Endodermal cell (in vitro differentiated cells): ENCODE results near the gene ZDHHC16. TPM values are rescaled to one million over a fixed set of nuclear protein-coding genes. Genes with fewer than 3 reads are reported as not detected.

ENCODE experiments used
- DNase-seq: peaks from one replicate; pipeline ENCODE4 v3.0.0-alpha.2; 2017
- H3K27ac ChIP-seq: 2 replicates; pipeline ENCODE4 v1.5.1; 2013; ENCODE audit warnings: mild to moderate bottlenecking, low read depth, low read length, moderate library complexity
- H3K27me3 ChIP-seq: 2 replicates; pipeline ENCODE4 v1.6.1; 2013; ENCODE audit warnings: mild to moderate bottlenecking, low read length, moderate library complexity; ENCODE audit not compliant: insufficient read depth, control insufficient read depth, poor library complexity, severe bottlenecking
- H3K36me3 ChIP-seq: 2 replicates; pipeline ENCODE4 v1.7.0; 2013; ENCODE audit warnings: mild to moderate bottlenecking, low read length, moderate library complexity; ENCODE audit not compliant: control insufficient read depth, insufficient read depth
- H3K4me1 ChIP-seq: one replicate; pipeline ENCODE4 v1.7.0; 2013; ENCODE audit warnings: low read length; ENCODE audit not compliant: control insufficient read depth, insufficient read depth
- H3K4me3 ChIP-seq: 2 replicates; pipeline ENCODE4 v1.5.1; 2013; ENCODE audit warnings: mild to moderate bottlenecking, low read length, moderate library complexity
- H3K9ac ChIP-seq: 2 replicates; pipeline ENCODE4 v1.6.1; 2013; ENCODE audit warnings: mild to moderate bottlenecking, low read length, moderate library complexity; ENCODE audit not compliant: poor library complexity, severe bottlenecking; ENCODE audit errors: extremely low read depth
- H3K9me3 ChIP-seq: 2 replicates; pipeline ENCODE4 v1.6.1; 2013; ENCODE audit warnings: mild to moderate bottlenecking, low read length, moderate library complexity; ENCODE audit not compliant: control insufficient read depth
- H3K27ac Mint-ChIP-seq: 2 replicates; pipeline ENCODE4 v1.8.0; 2020; ENCODE audit warnings: mixed read lengths
- H3K27me3 Mint-ChIP-seq: 2 replicates; pipeline ENCODE4 v1.8.0; 2021; ENCODE audit warnings: mild to moderate bottlenecking, mixed read lengths; ENCODE audit not compliant: insufficient read depth
- H3K36me3 Mint-ChIP-seq: 2 replicates; pipeline ENCODE4 v1.8.0; 2020; ENCODE audit warnings: low read depth, mixed read lengths
- H3K4me1 Mint-ChIP-seq: 2 replicates; pipeline ENCODE4 v1.8.0; 2020; ENCODE audit warnings: mixed read lengths
- H3K4me3 Mint-ChIP-seq: 2 replicates; pipeline ENCODE4 v1.8.0; 2020; ENCODE audit warnings: mild to moderate bottlenecking, moderate library complexity, mixed read lengths
- H3K9me3 Mint-ChIP-seq: 2 replicates; pipeline ENCODE4 v1.8.0; 2020; ENCODE audit warnings: mild to moderate bottlenecking, mixed read lengths
- WGBS, 2 experiments: methylation state at CpG; one replicate each; pipeline versions ENCODE4 v1.1.5 to v1.1.7; 2013; ENCODE audit warnings: missing lambda C conversion rate in 2 of 2, mixed read lengths in 1 of 2; ENCODE audit not compliant: insufficient coverage in 1 of 2, insufficient read length in 1 of 2; 5-methylcytosine and 5-hydroxymethylcytosine counted together
- total RNA-seq, 2 donors: library from RNA; stranded (reverse); fragmentation: NEBNext Ultra II Directional in 1 of 2; extraction: Animal tissue kit (Norgen Biotek cat#: 25700) in 1 of 2; gene quantifications; 2 replicates in 1 of 2; 3 replicates in 1 of 2; pipeline ENCODE4 v1.2.1, GENCODE V29; 2021
- TF ChIP-seq, protein P1 (sequence below): fragments of 200-600 bp; sonication (generic); conservative IDR thresholded peaks from 2 replicates; pipeline ENCODE4 v1.5.0; 2021; ENCODE audit warnings: antibody characterized with exemption, mild to moderate bottlenecking

ZDHHC16 gene
- total RNA-seq, 2 donors from 2014 or later: 44.5 to 53.6 TPM

DNA sequence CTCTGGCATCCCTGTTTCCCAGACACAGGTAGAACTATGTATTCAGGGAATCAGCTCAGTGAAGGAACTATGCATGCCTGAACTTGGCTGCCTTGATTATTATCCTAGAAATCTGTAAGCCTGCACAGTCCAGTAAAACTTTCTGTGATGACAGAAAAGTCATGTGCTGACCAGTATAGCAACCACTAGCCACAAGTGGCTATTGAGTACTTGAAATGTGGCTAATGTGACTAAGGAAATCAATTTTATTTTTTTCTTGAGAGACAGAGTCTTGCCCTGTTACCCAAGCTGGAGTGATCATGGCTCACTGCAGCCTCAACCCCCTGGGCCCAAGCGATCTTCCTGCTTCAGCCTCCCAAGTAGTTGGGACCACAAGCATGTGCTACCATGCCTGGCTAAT lies 3.7 kb upstream of the ZDHHC16 start:
- no peaks in the 10 kb centered on the region for H3K4me1 ChIP-seq
- Mint-ChIP-seq H3K27me3 (no peaks in the 10 kb centered on the region), H3K4me1 (peaks cover 7% of the 10 kb centered on the region), H3K9me3 (no peaks in the 10 kb centered on the region), H3K27ac (no peak overlapping the region), H3K36me3 (peaks cover 44% of the 10 kb centered on the region), H3K4me3 (no peak overlapping the region)
- H3K9ac ChIP-seq: no peak overlapping the region
- H3K4me3 ChIP-seq: no peak overlapping the region
- peaks cover 31% of the 10 kb centered on the region for H3K36me3 ChIP-seq
- H3K27me3 ChIP-seq: no peaks in the 10 kb centered on the region
- TF ChIP-seq, protein P1, sequence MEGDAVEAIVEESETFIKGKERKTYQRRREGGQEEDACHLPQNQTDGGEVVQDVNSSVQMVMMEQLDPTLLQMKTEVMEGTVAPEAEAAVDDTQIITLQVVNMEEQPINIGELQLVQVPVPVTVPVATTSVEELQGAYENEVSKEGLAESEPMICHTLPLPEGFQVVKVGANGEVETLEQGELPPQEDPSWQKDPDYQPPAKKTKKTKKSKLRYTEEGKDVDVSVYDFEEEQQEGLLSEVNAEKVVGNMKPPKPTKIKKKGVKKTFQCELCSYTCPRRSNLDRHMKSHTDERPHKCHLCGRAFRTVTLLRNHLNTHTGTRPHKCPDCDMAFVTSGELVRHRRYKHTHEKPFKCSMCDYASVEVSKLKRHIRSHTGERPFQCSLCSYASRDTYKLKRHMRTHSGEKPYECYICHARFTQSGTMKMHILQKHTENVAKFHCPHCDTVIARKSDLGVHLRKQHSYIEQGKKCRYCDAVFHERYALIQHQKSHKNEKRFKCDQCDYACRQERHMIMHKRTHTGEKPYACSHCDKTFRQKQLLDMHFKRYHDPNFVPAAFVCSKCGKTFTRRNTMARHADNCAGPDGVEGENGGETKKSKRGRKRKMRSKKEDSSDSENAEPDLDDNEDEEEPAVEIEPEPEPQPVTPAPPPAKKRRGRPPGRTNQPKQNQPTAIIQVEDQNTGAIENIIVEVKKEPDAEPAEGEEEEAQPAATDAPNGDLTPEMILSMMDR: no peak
- H3K27ac ChIP-seq: no peak overlapping the region
- WGBS, 2 experiments: 86 to 97% methylated on average over 1 of the region's 1 CpG
- no peaks in the 10 kb centered on the region for H3K9me3 ChIP-seq
- DNase-seq: no peak

DNA sequence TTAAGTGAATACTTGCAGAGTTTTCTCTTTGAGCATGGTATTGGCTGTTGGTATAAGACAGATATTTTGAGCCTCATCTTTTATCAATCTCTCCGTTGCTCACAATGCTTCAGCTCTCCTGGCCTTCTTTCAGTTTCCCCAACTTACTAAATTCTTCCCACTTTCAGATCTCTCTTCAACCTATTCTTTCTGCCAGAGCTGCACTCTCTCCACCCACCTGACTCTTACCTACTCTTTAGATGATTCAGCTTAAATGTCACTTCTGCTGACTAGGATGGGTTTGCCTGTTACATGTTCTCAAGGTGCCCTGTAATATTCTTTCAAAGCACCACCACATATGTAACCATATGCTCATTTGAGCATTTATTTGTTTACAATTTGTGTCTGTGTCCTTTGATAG lies 1.8 kb upstream of the ZDHHC16 start:
- Histone ChIP-seq H3K4me3 (no peak overlapping the region), H3K27me3 (no peaks in the 10 kb centered on the region), H3K9me3 (no peaks in the 10 kb centered on the region), H3K9ac (no peak overlapping the region), H3K36me3 (peaks cover 19% of the 10 kb centered on the region), H3K4me1 (no peaks in the 10 kb centered on the region), H3K27ac (no peak overlapping the region)
- Mint-ChIP-seq H3K36me3 (peaks cover 27% of the 10 kb centered on the region), H3K4me3 (no peak overlapping the region), H3K9me3 (no peaks in the 10 kb centered on the region), H3K4me1 (peaks cover 12% of the 10 kb centered on the region), H3K27me3 (no peaks in the 10 kb centered on the region), H3K27ac (no peak overlapping the region)
- 92 to 100% methylated on average over 1 of the region's 1 CpG for WGBS, 2 experiments
- DNase-seq: no peak
- TF ChIP-seq, protein P1: no peak

DNA sequence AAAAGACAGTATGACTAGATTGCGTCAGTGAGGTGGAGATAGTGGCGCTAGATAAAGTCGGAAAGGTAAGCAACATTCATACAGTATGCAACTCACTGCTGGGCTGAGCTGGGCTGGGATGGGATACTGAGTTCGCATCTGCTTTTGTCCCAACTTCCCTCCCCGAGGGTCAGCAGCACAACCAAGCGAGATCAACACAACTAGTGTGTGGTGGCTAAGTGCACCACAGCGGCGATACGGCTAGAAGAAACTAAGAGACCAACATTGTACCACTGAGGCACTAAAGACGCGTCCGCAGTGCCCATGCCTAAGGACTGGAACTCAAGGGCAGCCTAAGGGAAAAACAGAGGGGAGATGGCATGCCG lies 636 bp upstream of the ZDHHC16 start:
- no peaks in the 10 kb centered on the region for H3K27me3 ChIP-seq
- 6 to 10% methylated on average over 9 to 13 of the region's 13 CpGs for WGBS, 2 experiments

More for the DNA sequence above, 636 bp upstream of the ZDHHC16 start:
- Mint-ChIP-seq H3K27ac (peak overlapping the region; percentile 91), H3K36me3 (peaks cover 18% of the 10 kb centered on the region), H3K27me3 (no peaks in the 10 kb centered on the region), H3K4me1 (peaks cover 12% of the 10 kb centered on the region), H3K4me3 (peak overlapping the region; percentile 92), H3K9me3 (no peaks in the 10 kb centered on the region)
- H3K4me1 ChIP-seq: no peaks in the 10 kb centered on the region
- no peaks in the 10 kb centered on the region for H3K9me3 ChIP-seq
- no peak for DNase-seq
- H3K36me3 ChIP-seq: peaks cover 16% of the 10 kb centered on the region
- no peak overlapping the region for H3K27ac ChIP-seq
- TF ChIP-seq, protein P1: no peak
- H3K4me3 ChIP-seq: peak overlapping the region; percentile 94
- H3K9ac ChIP-seq: peak overlapping the region; percentile 47
